Parathyroid adenoma (tissue), 2 donors: ENCODE data around the gene SRP14.

Source experiments
- H2AFZ ChIP-seq: fragments of 300-600 bp; sonication (generic); one replicate; pipeline ENCODE4 v1.7.0; 2017; ENCODE audit warnings: antibody characterized with exemption, mild to moderate bottlenecking
- H3K27ac ChIP-seq: fragments of 300-600 bp; sonication (generic); one replicate; pipeline ENCODE4 v1.7.0; 2017
- H3K27me3 ChIP-seq: fragments of 300-600 bp; sonication (generic); one replicate; pipeline ENCODE4 v1.7.0; 2017; ENCODE audit warnings: low read length; ENCODE audit not compliant: control insufficient read depth, insufficient read depth
- H3K36me3 ChIP-seq: fragments of 300-600 bp; sonication (generic); one replicate; pipeline ENCODE4 v1.7.0; 2017; ENCODE audit warnings: low read length; ENCODE audit not compliant: control insufficient read depth, insufficient read depth
- H3K4me1 ChIP-seq: fragments of 300-600 bp; sonication (generic); one replicate; pipeline ENCODE4 v1.7.0; 2017; ENCODE audit warnings: control low read depth
- H3K4me2 ChIP-seq: fragments of 300-600 bp; sonication (generic); one replicate; pipeline ENCODE4 v1.7.0; 2017; ENCODE audit warnings: low read length
- H3K4me3 ChIP-seq: fragments of 300-600 bp; sonication (generic); one replicate; pipeline ENCODE4 v1.7.0; 2017; ENCODE audit warnings: low read depth, low read length
- H3K79me2 ChIP-seq: fragments of 300-600 bp; sonication (generic); one replicate; pipeline ENCODE4 v1.7.0; 2017; ENCODE audit warnings: control low read depth
- H3K9ac ChIP-seq: fragments of 300-600 bp; sonication (generic); one replicate; pipeline ENCODE4 v1.7.0; 2017; ENCODE audit warnings: mild to moderate bottlenecking
- H3K9me3 ChIP-seq: fragments of 300-600 bp; sonication (generic); one replicate; pipeline ENCODE4 v1.7.0; 2017; ENCODE audit warnings: low read length; ENCODE audit not compliant: control insufficient read depth
- TF ChIP-seq, protein P1 (sequence below): fragments of 300-600 bp; sonication (generic); IDR thresholded peaks from one replicate; pipeline ENCODE4 v1.7.0; 2017; ENCODE audit warnings: antibody characterized with exemption, mild to moderate bottlenecking
- donor health status: primary hyperparathyroidism.

SRP14 gene

DNA sequence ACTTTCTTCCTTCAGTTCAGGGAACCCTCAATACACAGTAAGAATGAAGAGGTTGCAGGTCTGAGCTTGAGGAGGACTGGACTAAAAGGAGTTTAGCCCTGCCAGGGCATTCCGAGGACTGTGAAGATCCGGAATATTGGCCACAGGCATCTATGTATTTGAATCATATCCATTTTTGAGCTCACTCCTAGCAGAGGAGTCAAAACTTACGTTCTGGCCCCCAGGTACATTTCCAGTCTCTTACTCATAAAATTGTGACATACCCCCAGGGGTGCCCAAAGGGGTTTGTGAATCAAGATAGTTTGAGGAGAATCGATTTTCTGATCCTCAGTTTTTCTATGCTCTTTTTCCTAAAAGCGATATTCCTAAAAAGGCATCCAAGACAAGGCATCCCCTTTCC lies 27.6 kb upstream of the SRP14 start:
- TF ChIP-seq, protein P1, sequence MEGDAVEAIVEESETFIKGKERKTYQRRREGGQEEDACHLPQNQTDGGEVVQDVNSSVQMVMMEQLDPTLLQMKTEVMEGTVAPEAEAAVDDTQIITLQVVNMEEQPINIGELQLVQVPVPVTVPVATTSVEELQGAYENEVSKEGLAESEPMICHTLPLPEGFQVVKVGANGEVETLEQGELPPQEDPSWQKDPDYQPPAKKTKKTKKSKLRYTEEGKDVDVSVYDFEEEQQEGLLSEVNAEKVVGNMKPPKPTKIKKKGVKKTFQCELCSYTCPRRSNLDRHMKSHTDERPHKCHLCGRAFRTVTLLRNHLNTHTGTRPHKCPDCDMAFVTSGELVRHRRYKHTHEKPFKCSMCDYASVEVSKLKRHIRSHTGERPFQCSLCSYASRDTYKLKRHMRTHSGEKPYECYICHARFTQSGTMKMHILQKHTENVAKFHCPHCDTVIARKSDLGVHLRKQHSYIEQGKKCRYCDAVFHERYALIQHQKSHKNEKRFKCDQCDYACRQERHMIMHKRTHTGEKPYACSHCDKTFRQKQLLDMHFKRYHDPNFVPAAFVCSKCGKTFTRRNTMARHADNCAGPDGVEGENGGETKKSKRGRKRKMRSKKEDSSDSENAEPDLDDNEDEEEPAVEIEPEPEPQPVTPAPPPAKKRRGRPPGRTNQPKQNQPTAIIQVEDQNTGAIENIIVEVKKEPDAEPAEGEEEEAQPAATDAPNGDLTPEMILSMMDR: no peak
- H2AFZ ChIP-seq: no peak overlapping the region

DNA sequence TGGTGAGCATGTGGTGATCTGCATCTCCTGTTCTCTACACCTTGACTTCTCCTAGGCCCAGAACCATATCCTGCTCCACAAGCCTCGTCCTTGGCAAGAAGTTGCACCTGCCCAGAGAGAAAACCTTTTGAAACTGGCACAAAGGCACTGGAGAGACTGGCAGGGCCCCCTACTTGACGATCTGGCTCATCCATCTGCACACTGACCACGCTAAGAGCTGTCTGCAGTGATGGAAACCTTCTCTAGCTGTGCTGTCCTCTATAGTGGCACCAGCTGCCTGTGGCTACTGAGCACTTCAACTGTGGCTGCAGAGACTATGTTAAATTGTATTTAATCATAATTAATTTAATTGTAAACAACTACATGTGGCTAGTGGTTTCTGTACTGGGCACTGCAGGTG lies 26.2 kb upstream of the SRP14 start:
- Histone ChIP-seq H3K27me3 (no peaks in the 10 kb centered on the region), H3K4me2 (no peak overlapping the region), H2AFZ (no peak overlapping the region), H3K9ac (no peak overlapping the region), H3K9me3 (no peaks in the 10 kb centered on the region), H3K27ac (no peak overlapping the region), H3K79me2 (no peaks in the 10 kb centered on the region), H3K36me3 (no peaks in the 10 kb centered on the region), H3K4me3 (no peak overlapping the region), H3K4me1 (peaks cover 8% of the 10 kb centered on the region)
- TF ChIP-seq, protein P1: no peak

More for the DNA sequence above, 27.6 kb upstream of the SRP14 start:
- no peaks in the 10 kb centered on the region for H3K9me3 ChIP-seq
- no peaks in the 10 kb centered on the region for H3K27me3 ChIP-seq
- H3K79me2 ChIP-seq: no peaks in the 10 kb centered on the region
- H3K4me3 ChIP-seq: no peak overlapping the region
- H3K4me1 ChIP-seq: peaks cover 8% of the 10 kb centered on the region
- no peaks in the 10 kb centered on the region for H3K36me3 ChIP-seq
- no peak overlapping the region for H3K4me2 ChIP-seq
- no peak overlapping the region for H3K27ac ChIP-seq
- no peak overlapping the region for H3K9ac ChIP-seq

DNA sequence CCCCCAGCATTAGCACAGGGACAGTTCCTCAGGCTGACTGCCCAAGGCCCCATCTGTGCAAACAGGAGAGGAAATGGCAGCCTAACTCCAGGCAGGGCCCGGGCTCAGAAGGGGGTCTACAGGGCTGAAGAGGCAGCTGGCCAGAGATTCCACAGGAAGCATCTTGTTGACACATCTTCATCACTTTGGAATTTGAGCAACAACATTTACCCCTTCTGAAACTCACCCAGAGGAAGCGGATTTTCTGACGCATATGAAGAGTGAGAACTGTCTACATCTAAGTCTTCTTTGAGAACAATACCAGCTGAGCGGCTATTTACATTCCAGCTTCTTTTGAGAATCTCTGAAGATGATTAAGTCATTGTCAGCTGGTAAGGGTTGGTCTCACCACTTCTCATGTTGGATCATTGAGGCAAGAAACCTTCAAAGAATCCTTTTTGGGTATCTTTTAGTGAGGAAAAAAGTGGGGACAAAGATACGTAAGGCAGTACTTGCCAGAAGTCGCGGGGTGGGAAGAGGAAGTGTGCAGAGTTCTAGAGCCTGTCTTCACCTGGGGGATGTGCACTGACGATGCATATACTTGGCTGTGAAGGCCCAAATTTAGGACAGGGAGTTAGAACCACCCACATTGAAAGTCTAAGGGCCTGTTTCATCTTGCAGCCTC lies 25.4 kb upstream of the SRP14 start:
- Histone ChIP-seq H3K79me2 (no peaks in the 10 kb centered on the region), H3K4me3 (no peak overlapping the region), H3K4me1 (peaks cover under 1% of the 10 kb centered on the region), H3K9ac (no peak overlapping the region), H2AFZ (no peak overlapping the region), H3K27ac (no peak overlapping the region), H3K9me3 (no peaks in the 10 kb centered on the region), H3K27me3 (no peaks in the 10 kb centered on the region), H3K36me3 (no peaks in the 10 kb centered on the region), H3K4me2 (no peak overlapping the region)
- TF ChIP-seq, protein P1: no peak

DNA sequence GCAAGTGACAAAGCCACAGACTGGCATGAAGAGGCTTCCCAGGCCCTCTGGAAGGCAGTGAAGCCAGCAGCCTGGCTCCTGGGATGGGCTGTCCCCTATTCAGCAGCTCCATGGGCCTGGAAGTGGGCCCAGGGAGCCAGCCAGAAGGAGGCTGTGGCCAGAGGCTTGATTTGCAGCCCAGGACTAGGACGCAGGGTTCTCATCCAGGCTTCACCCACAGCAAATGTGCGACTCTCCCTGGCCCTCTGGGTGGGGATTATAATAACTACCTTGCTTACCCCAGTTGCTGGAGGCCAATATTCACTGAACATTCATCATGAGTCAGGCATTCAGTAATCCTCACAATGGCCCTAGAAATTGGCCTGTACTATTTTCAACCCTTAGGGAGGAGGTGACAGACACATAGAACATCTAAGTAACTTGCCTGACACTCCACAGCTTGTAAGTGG lies 24.6 kb upstream of the SRP14 start:
- no peaks in the 10 kb centered on the region for H3K36me3 ChIP-seq
- no peaks in the 10 kb centered on the region for H3K4me1 ChIP-seq
- H3K27me3 ChIP-seq: no peaks in the 10 kb centered on the region
- H3K27ac ChIP-seq: no peak overlapping the region
- no peaks in the 10 kb centered on the region for H3K79me2 ChIP-seq
- H2AFZ ChIP-seq: no peak overlapping the region
- no peak overlapping the region for H3K4me3 ChIP-seq
- no peak overlapping the region for H3K4me2 ChIP-seq
- no peak overlapping the region for H3K9ac ChIP-seq
- H3K9me3 ChIP-seq: no peaks in the 10 kb centered on the region
- TF ChIP-seq, protein P1: no peak
